Measurements from ENCODE around the gene ADAMTS19.

The ADAMTS19 gene

DNA sequence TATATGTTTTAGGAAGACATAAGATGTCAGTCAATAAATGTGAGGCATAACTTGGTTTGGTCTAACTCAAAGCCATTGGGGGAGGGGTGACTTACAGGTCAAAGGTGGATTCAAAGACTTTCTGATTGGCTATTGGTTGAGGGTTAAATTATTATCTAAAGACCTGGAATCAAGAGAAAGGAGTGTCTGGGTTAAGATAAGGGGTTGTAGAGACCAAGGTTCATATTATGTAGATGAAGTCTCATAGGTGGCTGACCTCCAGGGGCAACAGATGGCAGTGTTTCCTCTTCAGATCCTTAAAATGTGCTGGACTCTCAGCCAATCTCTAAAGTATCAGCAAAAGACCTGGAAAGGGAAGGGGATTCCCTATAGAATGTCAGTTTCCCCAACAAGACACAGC lies 236.5 kb downstream of the ADAMTS19 start:
- Mint-ChIP-seq H3K27me3 (no peaks in the 10 kb centered on the region), H3K4me3 (no peak overlapping the region), H3K4me1 (ENCODE audit: low read depth) (no peaks in the 10 kb centered on the region), H3K27ac (no peak overlapping the region), H3K36me3 (ENCODE audit: low read depth) (no peaks in the 10 kb centered on the region), H3K9me3 (no peaks in the 10 kb centered on the region)
- intact Hi-C loops (cut with micrococcal nuclease) = no loop called here

DNA sequence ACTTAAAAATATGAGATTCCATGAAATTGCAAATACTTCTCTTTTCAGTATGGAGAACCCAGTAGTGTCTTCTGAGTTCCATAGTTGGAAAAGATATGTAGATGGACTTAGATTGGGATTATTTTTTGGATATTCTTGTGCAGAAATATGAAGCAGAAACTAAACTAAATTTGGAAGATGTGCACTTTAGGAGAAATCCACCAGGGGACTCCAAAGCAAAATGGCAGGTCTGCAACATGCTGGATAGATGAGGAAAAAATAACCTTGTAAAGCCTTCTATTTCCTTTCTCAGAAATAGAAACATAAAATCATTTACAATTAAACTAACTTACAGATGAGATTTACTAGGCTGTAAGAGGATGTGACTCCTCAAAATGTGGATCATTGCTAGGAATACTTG lies 238.6 kb downstream of the ADAMTS19 start:
- H3K27me3 Mint-ChIP-seq = no peaks in the 10 kb centered on the region
- no peak overlapping the region for H3K4me3 Mint-ChIP-seq
- intact Hi-C loops (cut with micrococcal nuclease) = no loop called here
- H3K9me3 Mint-ChIP-seq = no peaks in the 10 kb centered on the region
- H3K36me3 Mint-ChIP-seq (ENCODE audit: low read depth) = no peaks in the 10 kb centered on the region
- no peaks in the 10 kb centered on the region for H3K4me1 Mint-ChIP-seq (ENCODE audit: low read depth)
- H3K27ac Mint-ChIP-seq = no peak overlapping the region

DNA sequence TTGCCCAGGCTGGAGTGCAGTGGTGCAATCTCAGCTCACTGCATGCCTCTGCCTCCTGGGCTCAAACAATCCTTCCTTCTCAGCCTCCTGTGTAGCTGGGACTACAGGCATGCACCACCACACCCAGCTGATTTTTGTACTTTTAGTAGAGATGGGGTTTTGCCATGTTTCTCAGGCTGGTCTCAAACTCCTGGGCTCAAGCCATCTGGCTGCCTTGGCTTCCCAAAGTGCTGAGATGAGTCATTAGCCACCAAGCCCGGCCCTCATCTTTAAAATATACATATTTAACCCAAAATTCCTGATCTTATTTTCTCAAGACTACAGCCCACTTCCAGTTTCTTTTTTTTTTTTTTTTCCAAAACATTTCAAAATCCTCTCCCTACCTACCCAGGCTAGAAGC lies 256.1 kb downstream of the ADAMTS19 start:
- H3K27ac Mint-ChIP-seq = no peak overlapping the region
- H3K27me3 Mint-ChIP-seq = no peaks in the 10 kb centered on the region
- H3K36me3 Mint-ChIP-seq (ENCODE audit: low read depth) = no peaks in the 10 kb centered on the region
- no peaks in the 10 kb centered on the region for H3K9me3 Mint-ChIP-seq
- no peaks in the 10 kb centered on the region for H3K4me1 Mint-ChIP-seq (ENCODE audit: low read depth)
- no peak overlapping the region for H3K4me3 Mint-ChIP-seq
- intact Hi-C loops (cut with micrococcal nuclease) = no loop called here

DNA sequence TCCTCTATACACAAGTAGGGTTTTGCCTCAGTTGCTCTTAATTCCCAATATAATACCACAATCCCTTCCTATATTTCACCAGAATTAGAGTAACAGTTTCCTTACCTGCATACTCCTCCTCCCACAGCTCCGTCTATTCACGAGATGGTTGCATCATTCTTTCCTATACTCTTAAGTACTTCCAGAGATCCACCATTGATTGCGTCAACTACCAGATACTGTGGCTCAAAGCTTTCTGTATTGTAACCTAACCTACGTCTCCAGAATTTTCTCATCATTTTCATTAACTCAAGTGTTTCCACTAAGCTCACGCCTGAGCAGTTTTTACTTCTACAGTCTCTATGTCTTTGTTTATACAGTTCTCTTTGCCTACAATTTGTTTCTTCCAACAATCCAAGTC lies 256.6 kb downstream of the ADAMTS19 start:
- H3K27me3 Mint-ChIP-seq = no peaks in the 10 kb centered on the region
- intact Hi-C loops (cut with micrococcal nuclease) = no loop called here
- no peak overlapping the region for H3K4me3 Mint-ChIP-seq
- H3K27ac Mint-ChIP-seq = no peak overlapping the region
- no peaks in the 10 kb centered on the region for H3K9me3 Mint-ChIP-seq
- no peaks in the 10 kb centered on the region for H3K36me3 Mint-ChIP-seq (ENCODE audit: low read depth)
- no peaks in the 10 kb centered on the region for H3K4me1 Mint-ChIP-seq (ENCODE audit: low read depth)

DNA sequence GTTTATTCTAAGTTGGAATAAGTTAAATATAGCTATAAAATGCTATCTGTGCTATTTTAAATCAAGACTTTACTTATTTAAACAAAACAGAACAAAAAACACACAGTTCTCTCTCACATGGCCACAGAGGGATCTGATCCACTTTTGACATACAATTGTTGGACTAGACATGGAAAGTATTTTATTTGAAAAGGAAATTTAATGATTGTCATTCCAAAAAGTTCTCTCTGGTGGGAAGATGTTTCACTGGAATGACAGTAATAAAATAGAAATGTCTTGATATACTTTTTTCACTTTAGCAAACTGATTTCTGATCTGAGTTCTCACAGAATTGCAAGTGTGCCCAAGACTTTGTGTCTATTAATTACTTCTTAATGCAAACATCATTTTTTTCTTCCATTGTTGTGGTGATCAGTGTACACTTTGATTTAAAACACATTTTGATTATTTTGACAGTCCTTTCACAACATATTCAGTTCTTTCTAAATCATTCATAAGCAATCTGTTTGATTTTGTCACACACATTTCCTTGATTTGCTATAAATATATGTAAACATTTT lies 257.7 kb downstream of the ADAMTS19 start:
- Mint-ChIP-seq H3K4me1 (ENCODE audit: low read depth) (no peaks in the 10 kb centered on the region), H3K27me3 (no peaks in the 10 kb centered on the region), H3K36me3 (ENCODE audit: low read depth) (no peaks in the 10 kb centered on the region), H3K4me3 (no peak overlapping the region), H3K27ac (no peak overlapping the region), H3K9me3 (no peaks in the 10 kb centered on the region)
- intact Hi-C loops (cut with micrococcal nuclease) = no loop called here

DNA sequence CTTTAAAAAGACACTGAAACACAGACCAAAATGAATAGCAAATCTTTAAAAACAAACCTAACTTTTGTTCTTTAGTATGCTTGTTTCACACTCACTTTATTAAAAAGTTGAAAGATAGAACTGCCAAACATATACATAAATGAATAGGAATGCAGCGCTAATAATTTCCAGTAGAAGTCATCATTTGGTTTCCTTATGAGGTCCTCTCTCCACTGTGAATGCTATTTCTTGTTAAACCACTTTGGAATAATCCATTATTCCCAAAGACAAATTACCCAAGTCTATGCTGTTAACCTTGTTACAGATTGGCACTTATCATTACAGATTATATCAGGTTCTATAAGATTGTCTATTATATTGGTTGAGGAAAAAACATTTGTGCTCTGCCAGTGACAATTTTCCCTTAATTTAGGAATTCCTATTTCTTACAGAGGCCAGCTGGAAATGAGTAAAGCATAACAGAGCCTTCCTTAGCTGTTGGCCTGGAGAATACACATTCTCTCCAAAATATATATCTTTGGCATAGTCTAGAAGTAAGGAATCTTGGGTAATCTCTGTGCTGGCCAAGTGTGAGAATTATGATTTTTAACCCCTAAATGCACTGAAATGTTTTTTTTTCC lies 258.5 kb downstream of the ADAMTS19 start:
- intact Hi-C loops (cut with micrococcal nuclease) = no loop called here
- Mint-ChIP-seq H3K4me1 (ENCODE audit: low read depth) (no peaks in the 10 kb centered on the region), H3K27me3 (no peaks in the 10 kb centered on the region), H3K4me3 (no peak overlapping the region), H3K27ac (no peak overlapping the region), H3K36me3 (ENCODE audit: low read depth) (no peaks in the 10 kb centered on the region), H3K9me3 (no peaks in the 10 kb centered on the region)

DNA sequence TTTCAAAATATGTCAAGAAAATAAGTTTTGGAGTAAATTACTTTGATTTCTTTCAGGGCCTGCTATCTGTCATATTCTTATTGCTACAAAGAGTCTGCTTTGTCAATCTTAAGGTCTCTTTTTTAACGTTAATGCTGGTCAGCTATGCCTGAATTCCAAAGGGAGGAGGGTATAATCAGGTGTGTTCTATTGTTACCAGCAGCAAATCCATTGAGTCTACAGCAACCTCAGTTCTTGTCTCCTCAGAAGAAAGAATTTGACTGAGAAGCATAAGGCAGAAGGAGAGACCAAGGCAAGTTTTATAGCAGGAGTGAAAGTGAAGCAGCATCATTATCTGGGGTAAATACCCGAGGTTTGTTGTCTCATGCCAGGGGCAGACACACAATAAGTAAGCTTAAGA lies 264.1 kb downstream of the ADAMTS19 start:
- intact Hi-C loops (cut with micrococcal nuclease) = no loop called here
- H3K27ac Mint-ChIP-seq = no peak overlapping the region
- no peaks in the 10 kb centered on the region for H3K36me3 Mint-ChIP-seq (ENCODE audit: low read depth)
- no peaks in the 10 kb centered on the region for H3K27me3 Mint-ChIP-seq
- H3K9me3 Mint-ChIP-seq = no peaks in the 10 kb centered on the region
- H3K4me1 Mint-ChIP-seq (ENCODE audit: low read depth) = no peaks in the 10 kb centered on the region
- H3K4me3 Mint-ChIP-seq = no peak overlapping the region

DNA sequence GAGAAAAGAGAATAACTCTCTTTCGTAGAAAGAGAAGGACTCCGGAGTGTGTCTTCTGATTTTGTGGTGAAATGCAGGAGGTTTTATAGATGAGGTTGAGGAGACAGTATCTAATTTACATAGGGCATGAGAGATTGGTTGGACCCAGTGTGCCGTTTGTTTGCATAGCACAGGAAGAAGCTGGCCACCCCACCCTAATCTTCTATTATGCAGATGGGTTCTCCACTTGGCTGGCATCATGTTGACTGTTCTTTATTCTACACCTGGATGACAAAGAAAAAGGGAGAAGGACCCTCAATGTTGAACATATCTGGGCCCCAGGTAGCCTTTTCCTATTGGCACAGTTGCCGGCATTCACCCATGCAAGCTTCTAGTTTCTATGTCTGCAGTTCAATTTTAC lies 264.5 kb downstream of the ADAMTS19 start:
- Mint-ChIP-seq H3K27ac (no peak overlapping the region), H3K27me3 (no peaks in the 10 kb centered on the region), H3K4me3 (no peak overlapping the region), H3K9me3 (no peaks in the 10 kb centered on the region), H3K36me3 (ENCODE audit: low read depth) (no peaks in the 10 kb centered on the region), H3K4me1 (ENCODE audit: low read depth) (no peaks in the 10 kb centered on the region)
- intact Hi-C loops (cut with micrococcal nuclease) = no loop called here

DNA sequence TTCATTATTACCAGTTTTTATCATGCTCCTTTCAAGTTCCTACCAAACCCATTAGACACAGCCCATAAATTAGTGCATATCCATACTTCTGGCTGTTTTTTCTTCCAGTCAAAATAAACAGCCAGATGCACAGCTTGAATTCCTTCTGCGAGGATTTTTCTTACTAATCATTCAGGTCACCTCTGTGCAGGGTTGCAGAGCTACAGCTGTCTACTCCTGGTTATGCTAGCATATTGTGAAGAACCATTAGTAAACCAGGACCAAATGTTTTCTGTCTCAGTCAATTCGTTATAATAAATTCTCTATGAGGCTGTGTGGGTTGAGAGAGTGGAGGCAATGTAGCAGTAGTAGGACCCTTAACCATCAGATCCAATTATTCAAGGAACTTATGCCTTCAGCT lies 279.7 kb downstream of the ADAMTS19 start:
- Mint-ChIP-seq H3K4me3 (no peak overlapping the region), H3K36me3 (ENCODE audit: low read depth) (no peaks in the 10 kb centered on the region), H3K4me1 (ENCODE audit: low read depth) (no peaks in the 10 kb centered on the region), H3K27me3 (no peaks in the 10 kb centered on the region), H3K27ac (no peak overlapping the region), H3K9me3 (no peaks in the 10 kb centered on the region)
- intact Hi-C loops (cut with micrococcal nuclease) = no loop called here

DNA sequence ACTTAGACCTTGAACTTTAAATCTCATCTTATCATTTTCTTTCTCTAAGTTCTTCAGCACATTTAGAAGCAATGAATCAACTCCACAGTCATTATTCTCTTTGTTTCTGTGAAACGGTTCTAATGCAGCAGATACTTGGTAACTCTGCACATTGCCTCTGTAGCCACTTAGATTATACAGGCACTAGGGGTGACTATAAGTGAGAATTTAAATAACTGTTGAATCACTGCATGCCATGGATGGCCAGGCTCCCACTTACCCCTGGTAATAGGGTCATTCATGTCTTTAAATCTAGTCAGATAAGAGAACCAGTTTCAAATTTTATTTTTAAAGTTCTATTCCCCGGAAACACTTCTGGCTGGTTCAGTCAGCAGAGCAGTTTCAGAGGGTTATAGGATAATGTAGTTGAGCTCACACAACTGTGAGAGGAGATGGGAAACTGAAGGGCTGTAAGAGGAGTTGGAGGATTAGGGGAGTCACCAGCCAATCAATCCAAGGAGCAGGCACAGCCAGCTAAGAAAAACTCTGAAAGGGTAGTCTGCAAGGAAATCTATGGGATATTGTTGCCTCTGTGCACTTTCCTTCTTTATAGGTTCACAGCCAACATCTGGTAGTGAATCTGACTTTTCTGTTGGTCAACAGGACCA lies 283.6 kb downstream of the ADAMTS19 start:
- intact Hi-C loops (cut with micrococcal nuclease) = no loop called here
- Mint-ChIP-seq H3K9me3 (no peaks in the 10 kb centered on the region), H3K4me1 (ENCODE audit: low read depth) (no peaks in the 10 kb centered on the region), H3K4me3 (no peak overlapping the region), H3K27me3 (no peaks in the 10 kb centered on the region), H3K36me3 (ENCODE audit: low read depth) (no peaks in the 10 kb centered on the region), H3K27ac (no peak overlapping the region)

DNA sequence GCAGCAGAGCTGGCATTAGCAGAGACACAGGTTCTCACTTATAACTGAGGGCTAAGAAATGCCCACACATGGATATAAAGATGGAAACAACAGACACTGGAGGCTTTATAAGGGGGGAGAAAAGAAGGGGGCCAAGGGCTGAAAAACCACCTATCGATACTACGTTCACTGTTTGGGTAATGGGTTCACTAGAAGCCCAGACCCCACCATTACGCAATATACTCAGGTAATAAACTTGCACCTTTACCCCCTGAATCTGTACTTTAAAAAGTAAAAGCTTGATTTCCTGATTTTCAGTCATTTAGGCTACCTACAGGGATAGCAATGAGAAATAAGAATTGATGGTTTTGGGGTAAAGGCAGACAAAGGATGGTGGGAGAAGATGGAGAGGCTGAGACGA lies 285.9 kb downstream of the ADAMTS19 start:
- Mint-ChIP-seq H3K27me3 (no peaks in the 10 kb centered on the region), H3K27ac (no peak overlapping the region), H3K36me3 (ENCODE audit: low read depth) (no peaks in the 10 kb centered on the region), H3K9me3 (no peaks in the 10 kb centered on the region), H3K4me1 (ENCODE audit: low read depth) (no peaks in the 10 kb centered on the region), H3K4me3 (no peak overlapping the region)
- intact Hi-C loops (cut with micrococcal nuclease) = no loop called here

DNA sequence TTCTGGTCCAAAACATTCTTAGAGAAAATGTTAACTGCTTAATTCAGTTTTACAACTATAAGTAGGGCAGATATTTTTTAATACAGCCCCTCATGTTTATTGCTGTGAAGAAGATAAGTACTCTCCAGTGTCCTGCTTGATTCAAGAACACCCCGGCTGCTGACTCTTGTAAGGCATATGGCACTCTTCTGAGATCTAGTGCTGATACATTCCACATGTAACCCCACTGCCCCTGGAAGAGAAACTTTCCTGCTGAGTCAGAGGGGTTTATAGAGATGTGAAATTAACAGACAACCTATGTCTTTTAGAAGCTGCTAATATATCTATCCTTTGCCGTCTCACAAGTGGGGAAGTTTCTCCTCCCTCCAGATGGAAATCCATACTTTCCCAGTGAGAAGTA lies 286.8 kb downstream of the ADAMTS19 start:
- Mint-ChIP-seq H3K27ac (no peak overlapping the region), H3K4me3 (no peak overlapping the region), H3K36me3 (ENCODE audit: low read depth) (no peaks in the 10 kb centered on the region), H3K4me1 (ENCODE audit: low read depth) (no peaks in the 10 kb centered on the region), H3K27me3 (no peaks in the 10 kb centered on the region), H3K9me3 (no peaks in the 10 kb centered on the region)
- intact Hi-C loops (cut with micrococcal nuclease) = no loop called here

DNA sequence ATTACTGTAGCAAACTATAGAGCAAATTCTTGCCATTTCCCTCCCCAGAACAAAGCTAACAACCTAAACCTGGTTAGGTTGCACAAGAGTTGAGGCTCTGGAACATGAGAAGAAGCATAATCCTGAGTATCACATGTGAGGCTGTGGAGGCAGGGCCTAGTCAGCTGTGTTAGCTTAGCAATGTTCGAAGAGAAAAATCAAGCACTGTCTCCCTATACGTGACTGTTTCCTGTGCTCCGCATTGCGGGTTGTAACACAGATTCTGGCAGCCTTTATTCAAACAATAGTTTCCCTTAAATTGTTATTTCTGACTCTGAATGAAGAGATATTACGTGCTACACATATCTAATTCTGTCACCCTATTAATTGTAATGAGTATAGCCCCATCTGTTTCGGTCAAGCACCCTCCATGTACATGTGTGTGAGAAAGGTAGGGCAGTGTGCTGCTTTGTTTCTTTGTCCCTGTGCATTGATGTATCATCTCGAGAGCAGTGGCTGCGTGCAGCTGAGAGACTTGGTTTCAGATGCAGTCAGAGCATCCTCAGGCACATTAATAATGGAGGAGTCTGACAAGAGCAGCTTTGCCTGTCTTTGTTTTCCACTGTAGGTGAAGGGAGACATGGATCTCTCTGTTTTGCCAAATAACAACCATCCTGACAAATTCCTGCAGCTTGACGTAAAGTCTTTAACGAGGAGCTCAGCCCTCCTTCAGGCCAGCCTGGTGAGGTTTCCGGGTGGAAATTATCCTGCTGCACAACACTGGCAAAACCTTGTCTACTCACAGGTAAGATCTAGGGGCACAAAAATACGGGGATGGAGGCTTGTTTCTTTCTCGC lies 287.7 kb downstream of the ADAMTS19 start, which contains the start of gene MINAR2:
MINAR2 (plus strand) TSS at position 523 of the 836 bp plus-strand sequence; CDS start at position 620, 97 bp downstream.
- H3K9me3 Mint-ChIP-seq = no peaks in the 10 kb centered on the region
- no peaks in the 10 kb centered on the region for H3K27me3 Mint-ChIP-seq
- H3K36me3 Mint-ChIP-seq (ENCODE audit: low read depth) = no peaks in the 10 kb centered on the region
- no peak within 1 kb of the TSS for H3K27ac Mint-ChIP-seq
- intact Hi-C loops (cut with micrococcal nuclease) = no loop called here
- no peaks in the 10 kb centered on the region for H3K4me1 Mint-ChIP-seq (ENCODE audit: low read depth)
- H3K4me3 Mint-ChIP-seq = no peak within 1 kb of the TSS

Data from dendritic cell treated with granulocyte-macrophage colony-stimulating factor and Interleukin-4, amounts not matched to agents 40 ng/mL and 50 ng/mL, for 4 days (primary cell).